GM21529 (cell line): ENCODE results near the gene VSIG10L2.

Source experiments
- ATAC-seq: cut with Tn5 transposase; IDR thresholded peaks from one replicate; pipeline ENCODE4 v1.9.1; 2021; ENCODE audit not compliant: unreplicated experiment

The VSIG10L2 gene

GRCh38 chr11:125946712-125947418, 1.0 kb downstream of the VSIG10L2 start:
- ATAC-seq: no peak

DNA sequence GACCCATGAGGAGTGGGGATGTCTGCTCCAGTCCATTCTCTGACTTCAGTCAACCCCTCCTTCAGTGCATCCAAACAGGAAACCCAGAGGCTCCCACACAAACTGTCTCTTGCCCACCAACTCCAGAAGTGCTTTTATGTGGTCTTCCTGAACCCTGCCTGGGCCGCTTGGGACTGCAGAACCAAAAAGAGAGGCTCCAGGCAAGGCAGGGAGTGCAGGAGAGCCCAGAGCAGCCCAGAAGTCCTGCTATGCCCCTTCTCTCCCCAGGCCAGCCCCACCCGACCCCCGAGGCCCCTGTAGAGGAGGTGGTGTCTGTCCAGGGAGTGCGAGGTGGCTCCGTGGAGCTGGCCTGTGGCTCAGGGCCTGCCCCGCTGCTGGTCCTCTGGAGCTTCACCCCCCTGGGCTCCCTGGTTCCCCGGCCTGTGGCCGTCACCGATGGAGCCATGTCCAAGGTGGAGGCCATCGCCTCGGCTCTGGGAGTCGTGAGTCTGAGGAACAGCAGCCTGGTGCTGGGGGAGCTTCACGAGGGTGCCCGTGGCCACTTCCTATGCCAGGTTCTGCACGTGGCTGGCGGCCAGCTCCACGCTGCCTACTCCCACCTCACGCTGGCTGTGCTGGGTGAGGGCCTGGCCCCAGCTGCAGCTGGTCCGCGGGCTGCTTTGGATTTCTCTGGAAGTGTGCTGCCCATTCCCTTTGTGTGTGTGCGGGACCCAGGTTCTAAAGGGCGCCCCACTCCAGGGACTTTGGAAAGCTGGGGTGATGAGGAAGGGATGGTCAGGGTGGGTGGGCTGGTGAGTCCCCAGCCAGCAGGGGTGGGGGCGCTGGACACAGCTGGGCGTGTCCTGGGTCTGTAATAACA, 1.8 kb downstream of the VSIG10L2 start:
- ATAC-seq: no peak

DNA sequence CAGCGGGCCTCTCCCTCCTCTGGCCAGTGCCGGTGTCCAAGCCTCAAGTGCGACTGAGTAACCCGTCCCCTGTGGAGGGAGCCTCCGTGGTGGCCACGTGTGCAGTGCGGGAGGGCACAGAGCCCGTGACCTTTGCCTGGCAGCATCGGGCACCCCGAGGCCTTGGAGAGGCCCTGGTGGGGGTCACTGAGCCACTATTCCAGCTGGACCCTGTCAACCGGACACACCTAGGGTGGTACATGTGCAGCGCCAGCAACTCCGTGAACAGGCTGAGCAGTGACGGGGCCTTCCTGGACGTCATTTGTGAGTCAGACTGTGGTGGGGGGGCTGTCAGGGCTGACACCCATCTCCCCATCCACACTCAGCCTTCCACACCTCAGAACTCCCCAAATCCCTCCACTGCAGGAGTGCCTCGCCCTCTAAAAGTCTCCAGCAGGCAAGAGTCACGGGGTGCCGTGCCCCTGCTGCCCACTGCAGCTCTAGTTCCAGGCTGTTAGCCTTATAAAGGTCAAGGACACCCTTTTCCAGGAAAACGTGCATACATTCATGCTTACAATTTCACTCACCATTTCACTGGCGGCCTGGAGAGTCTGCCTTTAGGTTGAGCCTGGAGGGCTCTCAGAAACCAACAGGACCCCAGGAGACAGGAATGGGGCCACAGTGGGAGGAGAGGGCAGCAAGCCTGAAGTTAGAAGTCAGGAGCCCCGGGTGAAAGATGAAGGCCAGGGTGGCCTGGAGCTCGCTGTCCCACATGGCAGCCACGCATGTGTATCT, 2.6 kb downstream of the VSIG10L2 start:
- no peak for ATAC-seq

DNA sequence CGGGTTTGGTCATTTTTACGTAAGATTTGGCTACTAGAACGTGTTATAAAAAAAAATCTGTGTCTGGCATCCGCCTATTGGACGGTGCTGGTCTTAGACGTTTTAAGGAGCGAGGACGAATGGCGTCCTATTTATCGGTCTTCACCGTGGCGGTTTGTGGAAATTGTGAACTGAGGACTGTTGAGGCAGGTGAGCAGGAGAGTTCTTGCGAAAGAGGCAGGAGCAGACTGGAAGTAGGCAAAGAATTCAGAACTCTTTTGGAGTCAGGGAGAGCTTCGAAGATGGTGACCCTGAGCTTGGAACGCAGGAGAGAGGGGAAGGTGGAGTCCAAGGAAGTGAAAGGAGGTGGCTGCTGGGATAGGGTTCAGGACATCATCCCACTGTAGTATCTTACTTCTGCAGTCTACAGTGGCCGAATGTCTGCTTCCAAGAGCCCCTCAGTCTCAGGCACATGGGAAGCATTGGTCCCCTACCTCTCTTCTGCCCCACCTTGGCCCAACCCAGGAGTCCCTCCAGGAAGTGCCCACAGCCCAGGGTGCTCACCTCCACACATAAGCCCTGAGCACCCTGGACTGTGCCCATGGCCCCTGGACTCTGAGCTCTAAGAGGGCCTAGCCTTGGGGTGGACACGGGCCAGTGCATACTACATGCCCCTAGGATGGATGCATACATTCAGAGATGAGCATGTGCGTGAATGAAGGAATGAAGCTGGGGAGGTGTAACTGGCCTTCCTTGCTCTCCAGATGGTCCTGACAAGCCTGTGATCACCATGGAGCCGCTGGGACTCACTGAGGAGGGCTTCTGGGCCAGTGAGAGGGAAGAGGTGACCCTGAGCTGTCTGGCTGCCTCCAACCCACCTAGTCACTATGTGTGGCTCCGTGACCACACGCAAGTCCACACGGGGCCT, 3.7 kb downstream of the VSIG10L2 start:
- ATAC-seq: no peak

DNA sequence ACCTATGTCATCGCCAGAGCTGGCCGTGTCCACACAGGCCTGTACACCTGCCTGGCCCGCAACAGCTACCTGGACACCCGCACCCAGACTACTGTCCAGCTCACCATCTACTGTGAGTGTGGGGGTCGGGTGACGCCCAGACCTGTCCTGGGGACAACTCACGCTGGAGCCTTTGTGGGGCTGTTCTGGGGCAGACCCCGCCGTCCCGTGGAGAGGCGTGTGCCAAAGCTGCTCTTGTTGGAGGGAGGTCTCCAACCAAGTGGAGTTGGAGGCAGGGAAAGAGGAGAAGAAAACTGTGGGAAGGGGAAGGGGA, 4.3 kb downstream of the VSIG10L2 start:
- no peak for ATAC-seq

- no peak for ATAC-seq
These were observed 5.1 kb downstream of the VSIG10L2 start for GRCh38 chr11:125950696-125951651.

DNA sequence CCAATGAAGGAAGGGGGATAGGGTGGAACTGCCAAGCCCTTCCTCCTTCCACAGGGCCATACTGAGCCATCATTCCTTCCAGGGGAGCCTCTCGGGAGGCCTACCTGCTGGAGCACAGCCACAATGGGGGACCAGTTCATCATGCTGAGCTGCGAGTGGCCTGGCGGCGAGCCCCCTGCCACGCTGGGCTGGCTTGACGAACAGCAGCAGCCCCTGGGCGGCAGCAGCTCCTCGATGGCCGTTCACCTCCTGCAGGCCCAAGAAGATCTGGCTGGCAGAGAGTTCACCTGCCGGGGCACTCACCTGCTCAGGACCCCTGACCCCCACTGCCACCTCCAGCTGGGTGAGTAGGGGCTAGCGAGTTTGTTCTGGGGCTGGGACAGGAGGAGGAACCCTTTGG, 5.9 kb downstream of the VSIG10L2 start:
- no peak for ATAC-seq

- ATAC-seq: no peak
These were observed 6.7 kb downstream of the VSIG10L2 start for GRCh38 chr11:125952559-125952958.

- no peak for ATAC-seq
These were observed 7.1 kb downstream of the VSIG10L2 start for GRCh38 chr11:125952973-125953372.

DNA sequence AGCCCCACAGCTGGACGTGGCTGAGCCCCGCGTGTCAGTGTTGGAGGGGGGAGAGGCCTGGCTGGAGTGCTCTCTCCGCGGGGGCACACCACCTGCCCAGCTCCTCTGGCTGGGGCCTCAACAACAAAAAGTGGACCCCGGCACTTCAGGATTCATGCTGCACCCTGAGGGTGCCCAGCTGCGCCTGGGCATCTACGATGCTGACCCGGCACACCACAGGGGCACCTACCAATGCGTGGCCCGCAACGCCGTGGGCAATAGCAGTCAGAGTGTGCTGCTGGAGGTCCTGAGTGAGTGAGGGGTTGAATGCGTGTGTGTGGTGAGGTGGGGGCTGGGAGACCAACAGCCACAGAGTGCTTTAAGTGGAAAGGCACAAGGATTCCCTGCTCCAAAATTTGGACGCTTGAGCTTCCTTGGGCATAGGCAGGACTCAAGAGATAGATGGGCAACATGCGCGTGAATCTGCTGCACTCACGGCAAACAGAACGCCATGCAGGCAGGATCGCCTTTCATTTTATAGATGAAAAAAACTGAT, 7.6 kb downstream of the VSIG10L2 start:
- no peak for ATAC-seq

DNA sequence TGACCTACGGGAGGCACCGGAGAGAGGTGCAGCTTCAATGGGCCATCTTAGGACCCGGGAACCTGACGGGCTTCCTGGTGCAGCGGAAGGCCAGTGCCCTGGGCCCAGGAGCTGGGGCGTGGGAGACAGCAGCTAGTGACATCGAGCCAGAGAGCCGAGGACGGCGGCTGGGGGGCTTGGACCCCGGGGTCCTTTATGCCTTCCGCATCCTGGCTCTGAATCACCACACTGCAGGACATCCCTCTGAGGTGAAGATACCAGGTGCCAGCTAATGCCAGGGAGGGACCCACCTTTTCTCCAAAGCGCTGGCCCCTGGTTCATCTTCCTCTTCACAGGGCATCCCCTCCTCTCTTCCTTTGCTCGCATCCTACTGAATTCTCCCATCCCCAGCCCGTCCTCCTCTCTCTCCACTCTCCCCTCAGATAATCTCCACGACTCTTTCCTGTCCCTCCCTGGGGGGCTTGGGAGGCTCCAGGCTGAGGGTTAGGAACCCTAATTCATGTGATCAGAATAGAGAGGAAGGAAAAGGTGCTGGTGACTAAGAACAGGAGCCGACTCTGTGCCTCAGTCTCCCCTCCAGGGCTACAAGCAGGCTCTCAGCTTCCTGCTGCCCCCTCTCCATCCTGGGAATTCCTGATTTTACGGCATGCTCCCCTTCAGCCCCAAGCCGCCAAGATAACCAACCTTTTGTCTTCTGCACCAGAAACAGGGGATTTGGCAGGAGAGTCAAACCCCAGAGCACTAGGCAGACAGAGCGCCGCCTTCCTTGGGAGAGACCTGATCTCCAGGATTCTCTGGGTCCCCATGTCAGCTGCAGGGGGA, 8.5 kb downstream of the VSIG10L2 start:
- ATAC-seq: no peak

- no peak for ATAC-seq
These were observed 9.2 kb downstream of the VSIG10L2 start for GRCh38 chr11:125954945-125955640.

GRCh38 chr11:125955856-125956255, 10.0 kb downstream of the VSIG10L2 start:
- no peak for ATAC-seq

GRCh38 chr11:125956391-125957134, 10.7 kb downstream of the VSIG10L2 start:
- ATAC-seq: no peak

GRCh38 chr11:125957618-125958332, 11.9 kb downstream of the VSIG10L2 start:
- no peak for ATAC-seq

DNA sequence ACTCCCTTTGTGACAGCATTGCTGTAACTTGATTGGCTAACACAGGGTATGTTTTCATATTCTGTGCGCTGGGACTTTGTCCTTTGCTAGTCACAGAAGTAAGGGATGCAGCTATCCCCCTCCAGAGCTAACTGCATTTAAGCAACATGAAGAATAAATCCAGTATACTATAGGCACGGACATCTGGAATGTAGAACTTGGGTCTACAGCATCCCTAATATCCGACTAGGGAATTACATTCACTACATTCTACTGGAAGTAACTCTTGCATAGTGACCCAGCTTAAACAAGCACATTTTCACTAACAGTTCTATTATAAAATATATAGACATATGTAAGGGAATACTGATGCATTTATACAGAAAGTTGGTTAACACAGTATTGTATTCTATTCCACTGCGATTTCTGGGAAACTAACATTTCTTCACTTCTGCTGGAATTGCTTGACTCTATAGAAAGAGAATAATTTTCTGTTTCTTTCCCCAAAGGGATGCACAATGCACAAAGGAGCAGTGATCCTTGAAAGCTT, 13.1 kb downstream of the VSIG10L2 start:
- no peak for ATAC-seq
